ENCODE data around the gene REX1BD.
"Not testable (repeated sequence)": the region's sequence is repeated elsewhere in the genome, so short reads cannot be mapped to it uniquely, and the experiment has no call there.

The REX1BD gene

DNA sequence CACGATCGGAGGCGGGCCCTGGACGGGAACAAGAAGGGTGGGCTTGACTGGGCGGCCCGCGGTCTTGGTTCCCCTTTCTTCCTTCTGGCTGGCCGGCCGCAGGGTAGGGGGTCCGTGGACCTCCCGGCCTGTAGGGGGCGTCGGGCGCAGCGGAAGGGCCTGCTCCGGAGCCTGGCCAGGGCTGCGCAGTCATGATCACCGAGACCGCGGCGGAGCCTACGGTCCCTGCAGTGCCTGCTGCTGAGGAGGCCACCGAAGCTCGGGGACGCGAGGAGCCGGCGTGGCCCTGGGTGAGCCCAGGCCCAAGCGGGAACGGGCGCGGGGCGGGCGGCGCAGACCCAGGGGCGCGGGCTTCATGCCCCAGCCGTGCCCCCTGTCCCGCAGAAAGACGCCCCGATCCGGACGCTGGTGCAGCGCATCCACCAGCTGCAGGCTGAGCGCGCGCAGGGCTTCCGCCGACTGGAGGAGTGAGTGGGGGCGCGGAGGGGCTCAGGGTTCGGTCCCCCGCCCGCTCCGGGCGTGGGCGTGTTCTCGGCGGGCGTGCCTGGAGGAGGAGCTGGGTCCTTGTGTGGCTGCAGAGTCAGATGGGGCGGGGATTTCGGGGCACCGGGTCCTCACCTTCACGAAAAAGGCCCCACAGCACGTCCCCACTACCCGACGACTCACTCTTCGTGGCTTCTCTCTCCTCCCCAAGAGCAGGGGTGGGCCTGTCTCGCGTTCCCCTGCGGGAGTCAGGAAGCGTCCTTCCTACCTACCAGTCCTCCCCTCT lies at the start of gene REX1BD:
REX1BD (plus strand) TSS at position 188 of the 769 bp plus-strand sequence; CDS start at position 192, 4 bp downstream.
- DNase-seq, result peak; percentile 83

GRCh38 chr19:18539372-18539771 lies 49.2 kb upstream of the REX1BD start:
- no peak for DNase-seq

- DNase-seq, result not testable (repeated sequence)
Observed at GRCh38 chr19:18540200-18540599, 48.4 kb upstream of the REX1BD start.

- DNase-seq, result no peak
Observed at GRCh38 chr19:18541258-18541991, 47.2 kb upstream of the REX1BD start.

DNA sequence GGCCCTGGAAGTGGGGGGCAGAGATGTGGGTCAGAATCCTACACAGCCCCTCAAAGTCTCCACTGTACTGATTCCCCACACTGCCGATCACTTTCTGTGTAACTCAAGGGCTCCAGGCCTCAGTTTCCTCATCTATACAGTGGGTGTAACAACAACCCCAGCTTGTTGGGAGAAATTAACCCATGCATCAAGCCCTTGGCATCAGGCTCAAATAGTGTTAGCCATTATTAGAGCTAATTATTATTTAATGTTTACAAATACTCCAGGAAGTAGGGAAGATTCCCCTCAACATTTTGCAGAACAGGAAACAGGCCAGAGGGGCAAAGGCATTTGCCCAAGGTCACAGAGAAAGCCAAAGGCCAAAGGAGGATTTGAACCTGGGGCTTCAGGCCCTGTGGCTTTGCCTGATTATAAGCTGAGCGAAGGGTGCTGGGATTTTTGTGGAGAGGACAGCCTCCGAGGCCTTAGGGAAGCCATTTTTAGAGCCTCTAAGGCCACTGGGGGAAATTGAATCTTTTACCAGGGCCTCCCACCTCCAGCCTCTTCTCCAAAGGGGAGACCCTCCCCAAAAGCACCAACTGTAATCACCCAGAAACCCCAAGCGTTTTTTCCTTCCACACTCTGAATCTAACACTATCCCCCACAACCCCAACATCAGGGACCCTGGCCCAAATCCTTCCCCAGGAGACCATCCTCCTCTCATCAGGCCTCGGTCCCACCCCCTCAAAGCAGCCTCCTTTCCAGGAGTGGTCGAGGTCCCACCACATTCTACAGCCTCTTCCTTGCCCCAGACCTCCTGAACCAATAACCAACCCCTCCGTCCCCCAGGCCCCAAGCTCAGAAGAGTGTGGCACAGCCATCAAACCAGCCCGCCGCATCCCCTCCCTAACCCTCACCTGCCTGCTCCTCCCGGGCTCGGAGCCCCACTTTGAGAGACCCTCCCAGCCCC lies 46.3 kb upstream of the REX1BD start:
- DNase-seq, result no peak

GRCh38 chr19:18542941-18543813 lies 45.4 kb upstream of the REX1BD start, which contains the start of gene FKBP8:
TSS of gene FKBP8 (minus strand) at chr19:18543573. CDS start at chr19:18541970, 1,603 bp downstream.
- peak; percentile 93 for DNase-seq

- peak; percentile 54 for DNase-seq
Observed at GRCh38 chr19:18543814-18544475, 44.7 kb upstream of the REX1BD start.

DNA sequence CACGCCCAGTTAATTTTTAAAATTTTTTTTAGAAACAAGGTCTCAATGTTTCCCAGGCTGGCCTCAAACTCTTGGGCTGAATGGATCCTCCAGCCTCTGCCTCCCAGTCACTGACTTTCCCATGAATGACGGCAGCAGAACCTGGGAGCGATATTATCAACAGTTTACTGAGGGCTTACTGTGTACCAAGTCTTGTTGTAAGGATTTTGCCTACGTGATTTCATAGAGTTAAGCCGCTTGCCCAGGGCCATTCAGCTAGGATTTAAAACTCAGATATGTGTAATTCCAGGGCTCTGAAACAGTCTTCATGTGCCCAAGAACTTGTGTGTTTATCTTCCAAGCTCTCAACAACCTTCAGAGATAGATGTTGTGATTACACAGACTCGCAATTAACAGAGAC lies 37.0 kb upstream of the REX1BD start:
- DNase-seq, result no peak

DNA sequence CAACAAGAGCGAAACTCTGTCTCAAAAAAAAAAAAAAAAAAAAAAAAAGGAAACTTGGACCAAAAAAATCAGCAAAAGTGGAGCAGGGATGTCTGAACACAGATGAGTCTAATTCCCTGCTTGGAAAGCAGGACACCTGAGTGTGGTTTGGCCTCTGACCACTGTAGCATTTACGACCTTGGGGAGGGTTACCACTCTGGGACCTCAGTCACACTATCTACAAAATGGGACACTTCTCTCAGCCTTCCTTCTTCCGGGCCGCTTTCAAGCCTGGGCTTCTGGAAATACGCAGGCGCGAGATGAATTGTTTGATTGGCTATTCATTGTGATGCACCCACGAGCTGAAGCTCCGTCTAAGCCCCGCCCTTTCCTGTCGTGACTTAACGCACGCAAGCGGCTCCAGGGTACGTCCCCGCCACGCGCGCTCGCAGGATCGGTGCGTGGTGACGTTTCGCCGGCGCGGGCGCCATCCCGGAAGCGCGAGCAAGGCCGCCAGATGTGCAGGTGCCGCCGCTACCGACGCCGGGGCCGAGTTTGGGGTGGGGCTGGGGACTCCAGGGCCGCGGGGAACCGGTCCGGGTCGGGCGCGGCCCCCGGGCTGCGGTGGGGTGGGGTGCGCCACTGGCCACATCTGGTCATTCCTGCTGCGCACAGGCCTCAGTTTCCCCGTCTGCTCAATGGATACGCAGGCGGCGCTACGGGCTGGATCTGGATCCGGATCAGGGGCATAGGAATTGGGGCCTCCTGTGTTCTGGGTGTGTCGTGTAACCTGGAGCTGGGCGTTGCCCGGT lies 31.0 kb upstream of the REX1BD start, which contains the start of gene KXD1:
KXD1 (plus strand) TSS at position 460 of the 791 bp plus-strand sequence. CDS start 4,187 bp downstream, outside the sequence.
- DNase-seq, result peak; percentile 96

- DNase-seq, result no peak
Observed at GRCh38 chr19:18558202-18558555, 30.4 kb upstream of the REX1BD start.

DNA sequence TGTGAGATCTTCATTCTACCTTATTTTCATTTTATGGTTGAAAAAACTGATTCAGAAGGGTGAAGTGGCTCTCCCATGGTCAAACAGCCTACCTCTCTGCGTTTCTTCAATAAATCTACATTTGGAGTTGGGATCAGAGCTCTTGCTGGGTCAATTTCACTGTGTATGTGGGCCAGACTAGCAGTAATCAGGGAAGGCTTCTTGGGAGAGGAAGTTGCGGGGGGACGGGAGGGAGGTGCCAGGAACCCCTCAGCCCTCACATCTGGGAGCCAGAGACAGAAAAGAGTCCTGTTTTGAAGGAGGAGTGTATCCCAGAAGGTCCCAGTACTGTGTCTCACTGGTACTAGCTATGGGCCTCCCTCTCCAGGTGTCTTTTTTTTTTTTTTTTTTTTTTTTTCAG lies 30.0 kb upstream of the REX1BD start:
- no peak for DNase-seq

- DNase-seq, result no peak
Observed at GRCh38 chr19:18559685-18560084, 28.9 kb upstream of the REX1BD start.

- no peak for DNase-seq
Observed at GRCh38 chr19:18562086-18562485, 26.5 kb upstream of the REX1BD start.

- DNase-seq, result no peak
Observed at GRCh38 chr19:18566953-18567352, 21.6 kb upstream of the REX1BD start.

DNA sequence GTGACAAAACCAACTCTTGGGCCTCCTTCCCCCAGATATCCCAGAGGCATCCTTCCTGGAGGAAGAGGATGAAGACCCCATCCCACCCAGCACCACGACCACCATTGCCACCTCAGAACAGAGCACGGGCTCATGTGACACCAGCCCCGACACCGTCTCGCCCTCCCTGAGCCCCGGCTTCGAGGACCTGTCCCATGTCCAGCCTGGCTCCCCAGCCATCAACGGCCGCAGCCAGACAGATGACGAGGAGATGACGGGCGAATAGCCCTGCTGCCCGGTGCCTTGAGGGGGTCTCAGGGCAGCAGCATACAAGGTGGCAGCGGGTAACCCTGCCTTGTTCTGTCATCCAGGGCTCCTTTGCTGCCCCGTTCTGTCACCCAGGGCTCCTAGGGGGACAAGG lies 20.2 kb upstream of the REX1BD start:
- DNase-seq, result no peak

DNA sequence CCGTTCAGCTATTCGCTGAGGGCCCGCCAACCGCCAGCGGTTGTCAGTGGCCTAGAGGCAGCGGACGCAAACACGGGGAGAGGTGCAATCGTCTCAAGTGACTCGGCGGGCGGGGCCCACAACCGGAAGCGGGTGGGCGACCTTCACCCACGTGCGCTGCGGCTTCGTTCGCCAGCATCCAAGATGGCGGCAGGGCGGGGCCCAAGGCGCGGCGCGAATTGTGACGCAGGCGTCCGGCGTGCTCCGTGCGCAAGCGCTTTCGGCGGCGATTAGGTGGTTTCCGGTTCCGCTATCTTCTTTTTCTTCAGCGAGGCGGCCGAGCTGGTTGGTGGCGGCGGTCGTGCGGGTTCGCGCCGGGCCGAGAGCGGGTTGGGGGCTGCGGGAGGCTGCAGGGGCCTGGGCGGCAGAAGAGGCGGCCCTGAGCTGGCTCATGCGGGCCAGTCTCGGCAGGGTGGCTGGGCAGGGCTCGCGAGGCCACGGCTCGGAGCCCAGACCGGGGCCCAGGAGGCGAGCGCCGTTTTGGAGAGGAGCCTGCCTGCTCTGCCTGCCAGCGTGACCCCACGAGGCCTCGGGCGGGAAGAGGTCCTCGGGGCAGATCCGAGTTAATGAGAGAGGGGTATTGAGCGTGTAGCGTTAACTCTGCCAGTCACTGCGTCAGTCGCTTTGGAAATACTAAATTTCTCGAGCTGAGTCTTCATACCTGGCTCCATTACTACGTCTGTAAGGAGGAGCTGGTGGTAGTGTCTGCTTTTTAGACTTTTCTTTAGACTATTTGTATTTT lies 16.8 kb upstream of the REX1BD start, which contains the start of gene UBA52:
UBA52 (plus strand) TSS at position 294 of the 781 bp plus-strand sequence. CDS start 1,444 bp downstream, outside the sequence.
- peak; percentile 98 for DNase-seq

- DNase-seq, result no peak
Observed at GRCh38 chr19:18574691-18575291, 13.8 kb upstream of the REX1BD start.

DNA sequence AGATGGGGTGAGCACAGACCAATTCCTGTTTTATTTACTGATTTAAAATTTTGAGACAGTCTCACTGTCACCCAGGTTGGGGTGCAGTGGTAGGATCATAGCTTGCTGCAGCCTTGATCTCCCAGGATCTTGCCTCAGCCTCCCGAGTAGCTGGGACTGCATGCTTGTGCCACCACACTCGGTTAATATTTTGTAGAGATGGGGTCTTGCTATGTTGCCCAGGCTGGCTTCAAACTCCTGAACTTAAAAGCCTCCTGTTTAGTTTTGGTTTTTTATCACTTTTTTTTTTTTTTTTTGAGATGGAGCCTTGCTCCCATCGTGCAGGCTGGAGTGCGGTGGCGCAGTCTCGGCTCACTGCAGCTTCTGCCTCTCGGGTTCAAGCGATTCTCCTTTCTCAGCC lies 12.2 kb upstream of the REX1BD start:
- DNase-seq, result no peak

GRCh38 chr19:18577365-18577914 lies 11.2 kb upstream of the REX1BD start:
- DNase-seq, result no peak

All from activated T-cell treated with anti-CD3 and anti-CD28 coated beads for 4 hours (primary cell).